Lung (tissue), 12 donors: ENCODE data around the gene SOS2. TPM values are rescaled to one million over a fixed set of nuclear protein-coding genes. Genes with fewer than 3 reads are reported as not detected.

Experiments
- ATAC-seq: fragments of 200-7000 bp; cut with Tn5 transposase; one replicate; pipeline ENCODE4 v1.9.1; 2020; ENCODE audit warnings: moderate number of reproducible peaks; ENCODE audit not compliant: insufficient read depth, low FRiP score
- DNase-seq, 3 donors: peaks; one replicate each; pipeline ENCODE4 v3.0.0-alpha.2; 2013 to 2017
- H3K27ac ChIP-seq, 2 donors: one replicate each; pipeline ENCODE4 v1.5.1; 2013; ENCODE audit warnings: mild to moderate bottlenecking in 2 of 2, moderate library complexity in 2 of 2, control low read depth in 1 of 2, inconsistent platforms in 1 of 2, low read depth in 1 of 2, low read length in 1 of 2
- H3K27me3 ChIP-seq, 3 donors: one replicate each; pipeline ENCODE4 v1.5.1; 2013; ENCODE audit warnings: low read length in 2 of 3; ENCODE audit not compliant: control insufficient read depth in 3 of 3, insufficient read depth in 3 of 3
- H3K36me3 ChIP-seq, 4 donors: one replicate each; pipeline ENCODE4 v1.5.1; 2013; ENCODE audit warnings: low read length in 4 of 4, mild to moderate bottlenecking in 1 of 4, moderate library complexity in 1 of 4; ENCODE audit not compliant: control insufficient read depth in 4 of 4, insufficient read depth in 4 of 4
- H3K4me1 ChIP-seq, 5 donors: one replicate each; pipeline ENCODE4 v1.5.1; 2013; ENCODE audit warnings: low read length in 5 of 5, mild to moderate bottlenecking in 2 of 5, moderate library complexity in 1 of 5; ENCODE audit not compliant: control insufficient read depth in 5 of 5, insufficient read depth in 5 of 5
- H3K4me3 ChIP-seq: one replicate; pipeline ENCODE4 v1.5.1; 2013; ENCODE audit warnings: mild to moderate bottlenecking, control low read depth, moderate library complexity
- H3K9ac ChIP-seq, 2 donors: one replicate each; pipeline ENCODE4 v1.5.1; 2013; ENCODE audit warnings: low read length in 2 of 2, control low read depth in 1 of 2; ENCODE audit not compliant: insufficient read depth in 1 of 2
- H3K9me3 ChIP-seq, 4 donors: one replicate each; pipeline ENCODE4 v1.5.1; 2013; ENCODE audit warnings: low read length in 3 of 4, mild to moderate bottlenecking in 1 of 4, moderate library complexity in 1 of 4; ENCODE audit not compliant: control insufficient read depth in 4 of 4, insufficient read depth in 3 of 4
- WGBS, 2 donors: extraction: QIAGEN DNeasy Blood & Tissue Kit; methylation state at CpG; one replicate each; pipeline ENCODE4 v1.1.7; 2013; 5-methylcytosine and 5-hydroxymethylcytosine counted together
- polyA plus RNA-seq, 2 donors: library from polyadenylated mRNA; stranded (reverse); fragments of 200-250 nt; gene quantifications; one replicate each; pipeline ENCODE4 v1.2.1, GENCODE V29; 2013
- total RNA-seq, 2 donors: library from RNA; depleted of rRNA in 1 of 2; stranded (reverse); fragments of >200 nt in 1 of 2; gene quantifications; one replicate each; pipeline ENCODE4 v1.2.1, GENCODE V29; 2014 to 2021
- TF ChIP-seq, protein P1 (sequence below): IDR thresholded peaks from 2 replicates; pipeline ENCODE4 v1.5.1; 2012; ENCODE audit warnings: mild to moderate bottlenecking; ENCODE audit errors: control extremely low read depth, extremely low read depth
- donor health status: control.
- donor health status: control.
- donor health status: Bipolar disorder and iron deficiency.
- donor health status: healthy.
- donor health status: DM: yes; HTN: yes; CAD: no.

Gene SOS2
- total and polyA plus RNA-seq, 4 donors: 6.8 to 57.1 (median 19.1) TPM

DNA sequence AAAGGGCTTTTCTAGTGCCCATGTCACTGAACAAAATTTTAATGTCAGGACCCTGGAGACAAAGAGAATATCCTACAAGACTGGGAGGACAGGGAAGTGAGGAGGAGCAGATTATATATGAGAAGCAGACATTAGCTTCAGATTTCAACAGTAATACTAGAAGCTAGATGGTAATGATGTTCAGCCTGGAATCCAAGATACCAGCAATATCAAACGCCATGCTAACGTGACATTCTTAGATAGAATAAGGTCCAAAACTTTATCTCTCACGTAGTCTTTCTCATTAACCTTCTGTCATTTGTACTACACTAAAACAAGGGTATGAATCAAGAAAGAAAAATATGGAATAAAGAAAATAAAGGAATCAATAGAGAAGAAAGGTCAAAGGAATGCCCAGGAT is 18.7 kb downstream of the SOS2 start:
- Histone ChIP-seq H3K27ac (no peak overlapping the region), H3K36me3 (no peaks in the 10 kb centered on the region), H3K9ac (no peak overlapping the region), H3K27me3 (no peaks in the 10 kb centered on the region), H3K4me1 (peaks cover 0 to 10% (median 0%) of the 10 kb centered on the region in 5 donors), H3K9me3 (no peaks in the 10 kb centered on the region), H3K4me3 (no peak overlapping the region)
- TF ChIP-seq, protein P1, sequence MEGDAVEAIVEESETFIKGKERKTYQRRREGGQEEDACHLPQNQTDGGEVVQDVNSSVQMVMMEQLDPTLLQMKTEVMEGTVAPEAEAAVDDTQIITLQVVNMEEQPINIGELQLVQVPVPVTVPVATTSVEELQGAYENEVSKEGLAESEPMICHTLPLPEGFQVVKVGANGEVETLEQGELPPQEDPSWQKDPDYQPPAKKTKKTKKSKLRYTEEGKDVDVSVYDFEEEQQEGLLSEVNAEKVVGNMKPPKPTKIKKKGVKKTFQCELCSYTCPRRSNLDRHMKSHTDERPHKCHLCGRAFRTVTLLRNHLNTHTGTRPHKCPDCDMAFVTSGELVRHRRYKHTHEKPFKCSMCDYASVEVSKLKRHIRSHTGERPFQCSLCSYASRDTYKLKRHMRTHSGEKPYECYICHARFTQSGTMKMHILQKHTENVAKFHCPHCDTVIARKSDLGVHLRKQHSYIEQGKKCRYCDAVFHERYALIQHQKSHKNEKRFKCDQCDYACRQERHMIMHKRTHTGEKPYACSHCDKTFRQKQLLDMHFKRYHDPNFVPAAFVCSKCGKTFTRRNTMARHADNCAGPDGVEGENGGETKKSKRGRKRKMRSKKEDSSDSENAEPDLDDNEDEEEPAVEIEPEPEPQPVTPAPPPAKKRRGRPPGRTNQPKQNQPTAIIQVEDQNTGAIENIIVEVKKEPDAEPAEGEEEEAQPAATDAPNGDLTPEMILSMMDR: no peak
- ATAC-seq: no peak
- no peak for DNase-seq
- 63 to 69% methylated on average over 3 of the region's 3 CpGs for WGBS, 2 donors

DNA sequence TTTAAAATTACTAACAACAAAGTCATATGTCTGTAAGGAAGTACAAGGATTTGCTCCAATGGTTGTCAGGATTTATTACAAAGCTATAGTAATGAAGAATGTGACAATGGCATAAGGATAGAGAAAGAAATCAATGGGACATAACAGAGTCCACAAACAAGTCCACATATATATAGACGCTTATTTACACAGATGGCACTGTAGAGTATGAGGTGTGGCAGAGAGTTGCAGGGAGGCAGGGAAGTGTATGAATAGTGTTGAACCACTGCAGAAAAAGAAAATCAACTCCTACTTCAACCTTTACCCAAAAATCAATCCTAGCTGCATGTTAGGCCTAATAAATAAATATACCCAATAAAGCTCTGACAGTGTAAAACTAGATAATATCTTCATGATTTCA is 21.3 kb downstream of the SOS2 start:
- Histone ChIP-seq H3K36me3 (no peaks in the 10 kb centered on the region), H3K9ac (no peak overlapping the region), H3K4me3 (no peak overlapping the region), H3K27me3 (no peaks in the 10 kb centered on the region), H3K27ac (no peak overlapping the region), H3K4me1 (peaks cover 0 to 10% (median 0%) of the 10 kb centered on the region in 5 donors), H3K9me3 (no peaks in the 10 kb centered on the region)
- TF ChIP-seq, protein P1: no peak
- no peak for ATAC-seq
- WGBS, 2 donors: 90 to 94% methylated on average over 1 of the region's 1 CpG
- DNase-seq: no peak

- no peak for ATAC-seq
- WGBS, 2 donors: 98 to 99% methylated on average over 2 of the region's 2 CpGs
- Histone ChIP-seq H3K27ac (no peak overlapping the region), H3K4me3 (no peak overlapping the region), H3K9me3 (no peaks in the 10 kb centered on the region), H3K9ac (no peak overlapping the region), H3K4me1 (no peaks in the 10 kb centered on the region), H3K36me3 (peaks cover 3 to 30% (median 11%) of the 10 kb centered on the region in 4 donors), H3K27me3 (no peaks in the 10 kb centered on the region)
- TF ChIP-seq, protein P1: no peak
- no peak for DNase-seq
Observed at GRCh38 chr14:50198499-50198898, 32.9 kb downstream of the SOS2 start.

DNA sequence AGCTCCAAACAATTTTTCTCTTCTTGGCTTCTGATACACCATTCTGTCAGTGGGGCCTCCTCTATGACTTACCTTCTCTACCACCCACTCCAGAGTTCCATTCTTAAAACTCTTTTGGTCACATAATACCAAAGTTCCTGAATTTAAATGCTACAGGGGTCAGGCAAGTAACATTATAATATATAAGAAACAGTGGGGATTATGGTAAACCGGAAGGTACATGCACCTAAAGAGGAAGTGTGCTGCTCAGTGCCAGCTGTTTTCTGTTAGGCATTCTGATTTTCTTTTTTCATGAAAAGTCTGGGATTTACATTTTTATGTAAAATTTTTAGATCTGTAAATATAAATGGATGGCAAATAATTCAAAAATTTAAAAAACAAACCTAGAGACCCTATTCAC is 39.9 kb downstream of the SOS2 start:
- Histone ChIP-seq H3K4me3 (no peak overlapping the region), H3K9ac (no peak overlapping the region), H3K27ac (no peak overlapping the region), H3K36me3 (peaks cover 0 to 13% (median 7%) of the 10 kb centered on the region in 4 donors), H3K27me3 (no peaks in the 10 kb centered on the region), H3K4me1 (no peaks in the 10 kb centered on the region), H3K9me3 (no peaks in the 10 kb centered on the region)
- ATAC-seq (no peak), DNase-seq (no peak)
- WGBS, 2 donors: 56 to 84% methylated on average over 1 of the region's 1 CpG
- TF ChIP-seq, protein P1: no peak
